Caco-2 (cell line): ENCODE measurements around the gene SMIM30. TPM values are rescaled to one million over a fixed set of nuclear protein-coding genes. Genes with fewer than 3 reads are reported as not detected.

Source experiments
- BruUV-seq: library from RNA; stranded (reverse); fragments of 400-500 nt; replicated peaks from 2 replicates; lab custom pipeline; 2021; lab: Mats Ljungman, UMichigan
- CTCF ChIA-PET: fragments of 300-600 bp; sonication (Branson Sonifier 250); formaldehyde crosslinking; loops from one replicate; lab custom pipeline; 2022; ENCODE audit warnings: antibody characterized with exemption; lab: Charles Lee
- POLR2A ChIA-PET: fragments of 300-600 bp; sonication (Branson Sonifier 250); formaldehyde crosslinking; loops from one replicate; lab custom pipeline; 2022; ENCODE audit warnings: antibody characterized with exemption; lab: Charles Lee
- DNase-seq, 2 experiments: peaks; one replicate each; pipeline versions ENCODE4 v3.0.0 to v3.0.0-alpha.2; 2020 to 2022
- H3K27me3 ChIP-seq: replicated peaks from 2 replicates; pipeline ENCODE4 v1.6.0; 2011; ENCODE audit warnings: low read length; ENCODE audit not compliant: control insufficient read depth, insufficient read depth
- H3K36me3 ChIP-seq: 2 replicates; pipeline ENCODE4 v1.5.1; 2011; ENCODE audit warnings: low read length; ENCODE audit not compliant: control insufficient read depth, insufficient read depth
- H3K4me1 ChIP-seq: fragments of 250-450 bp; sonication (Bioruptor Pico); 2 replicates; pipeline ENCODE4 v1.5.1; 2020; ENCODE audit warnings: mild to moderate bottlenecking
- H3K4me3 ChIP-seq: 2 replicates; pipeline ENCODE4 v1.5.1; 2011; ENCODE audit warnings: low read depth, mild to moderate bottlenecking, control low read depth, low read length
- H3K9me3 ChIP-seq: fragments of 250-450 bp; sonication (Bioruptor Pico); 2 replicates; pipeline ENCODE4 v1.5.1; 2020; ENCODE audit warnings: mild to moderate bottlenecking, moderate library complexity
- H3K27ac Mint-ChIP-seq: one replicate; pipeline ENCODE4 v1.8.0; 2022; ENCODE audit warnings: mixed read lengths; ENCODE audit not compliant: unreplicated experiment
- H3K27me3 Mint-ChIP-seq: one replicate; pipeline ENCODE4 v1.8.0; 2022; ENCODE audit warnings: mixed read lengths; ENCODE audit not compliant: insufficient read depth, unreplicated experiment
- H3K36me3 Mint-ChIP-seq: one replicate; pipeline ENCODE4 v1.8.0; 2022; ENCODE audit warnings: mild to moderate bottlenecking, mixed read lengths; ENCODE audit not compliant: insufficient read depth, unreplicated experiment
- H3K4me1 Mint-ChIP-seq: one replicate; pipeline ENCODE4 v1.8.0; 2022; ENCODE audit warnings: low read depth, mixed read lengths; ENCODE audit not compliant: unreplicated experiment
- H3K4me3 Mint-ChIP-seq: one replicate; pipeline ENCODE4 v1.8.0; 2022; ENCODE audit warnings: mild to moderate bottlenecking, moderate library complexity, mixed read lengths; ENCODE audit not compliant: unreplicated experiment
- H3K9me3 Mint-ChIP-seq: one replicate; pipeline ENCODE4 v1.8.0; 2022; ENCODE audit warnings: mixed read lengths; ENCODE audit not compliant: unreplicated experiment
- CTCF ChIP-seq, 2 experiments: fragments of 200-600 bp in 1 of 2; IDR thresholded peaks; 1 replicate in 1 of 2; 2 replicates in 1 of 2; pipeline versions ENCODE4 v1.5.1 to v1.8.0; 2011 to 2022; ENCODE audit warnings: antibody characterized with exemption in 1 of 2, control low read depth in 1 of 2, inconsistent platforms in 1 of 2, low read depth in 1 of 2, low read length in 1 of 2, mild to moderate bottlenecking in 1 of 2, moderate library complexity in 1 of 2; ENCODE audit not compliant: insufficient read depth in 1 of 2, severe bottlenecking in 1 of 2, unreplicated experiment in 1 of 2
- intact Hi-C: fragments of 100-400 bp; cut with micrococcal nuclease; formaldehyde crosslinking; loops from one replicate; pipeline ENCODE4 v1.10.0; 2022; ENCODE audit not compliant: unreplicated experiment
- total RNA-seq: library from RNA; stranded (reverse); gene quantifications from 2 replicates; pipeline ENCODE4 v1.2.3, GENCODE V29; 2022

Gene SMIM30
- total RNA-seq, 1 experiment from 2014 or later = 29.9 TPM

- CTCF ChIA-PET = no interaction called here
- H3K36me3 Mint-ChIP-seq = no peaks in the 10 kb centered on the region
- no TSS peak for BruUV-seq
Observed at GRCh38 chr7:113078331-113078730, 40.0 kb downstream of the SMIM30 start.

GRCh38 chr7:113076703-113077102 lies 41.7 kb downstream of the SMIM30 start:
- BruUV-seq = no TSS peak
- Mint-ChIP-seq H3K36me3 (no peaks in the 10 kb centered on the region), H3K4me3 (no peak overlapping the region), H3K27me3 (peaks cover 10% of the 10 kb centered on the region), H3K27ac (no peak overlapping the region), H3K9me3 (no peaks in the 10 kb centered on the region), H3K4me1 (no peaks in the 10 kb centered on the region)
- ChIA-PET POLR2A (no interaction called here), CTCF (no interaction called here)
- no peaks in the 10 kb centered on the region for H3K36me3 ChIP-seq
- intact Hi-C loops = no loop called here
- H3K27me3 ChIP-seq = no peaks in the 10 kb centered on the region
- DNase-seq = no peak
- no peaks in the 10 kb centered on the region for H3K9me3 ChIP-seq
- no peaks in the 10 kb centered on the region for H3K4me1 ChIP-seq
- TF ChIP-seq CTCF (IDR thresholded peaks at IDR 0.05; ENCODE audit: insufficient read depth in 1 of 2, low read depth in 1 of 2, low read length in 1 of 2, severe bottlenecking in 1 of 2, unreplicated experiment in 1 of 2) = no peak
- no peak overlapping the region for H3K4me3 ChIP-seq

More at GRCh38 chr7:113078331-113078730, 40.0 kb downstream of the SMIM30 start:
- H3K4me3 ChIP-seq = no peak overlapping the region
- no peak for TF ChIP-seq CTCF (IDR thresholded peaks at IDR 0.05; ENCODE audit: insufficient read depth in 1 of 2, low read depth in 1 of 2, low read length in 1 of 2, severe bottlenecking in 1 of 2, unreplicated experiment in 1 of 2)
- intact Hi-C loops = no loop called here
- no peak overlapping the region for H3K4me3 Mint-ChIP-seq
- H3K27ac Mint-ChIP-seq = no peak overlapping the region
- H3K4me1 ChIP-seq = no peaks in the 10 kb centered on the region
- POLR2A ChIA-PET = no interaction called here
- H3K27me3 ChIP-seq = no peaks in the 10 kb centered on the region
- H3K9me3 Mint-ChIP-seq = no peaks in the 10 kb centered on the region
- H3K36me3 ChIP-seq = no peaks in the 10 kb centered on the region
- H3K4me1 Mint-ChIP-seq = no peaks in the 10 kb centered on the region
- peaks cover 10% of the 10 kb centered on the region for H3K27me3 Mint-ChIP-seq
- H3K9me3 ChIP-seq = no peaks in the 10 kb centered on the region
- DNase-seq = no peak

- Mint-ChIP-seq H3K4me3 (no peak overlapping the region), H3K36me3 (no peaks in the 10 kb centered on the region), H3K4me1 (no peaks in the 10 kb centered on the region), H3K9me3 (no peaks in the 10 kb centered on the region), H3K27ac (no peak overlapping the region), H3K27me3 (peaks cover 8% of the 10 kb centered on the region)
- DNase-seq = no peak
- Histone ChIP-seq H3K36me3 (no peaks in the 10 kb centered on the region), H3K4me1 (no peaks in the 10 kb centered on the region), H3K4me3 (no peak overlapping the region), H3K27me3 (no peaks in the 10 kb centered on the region), H3K9me3 (no peaks in the 10 kb centered on the region)
- BruUV-seq = no TSS peak
- POLR2A ChIA-PET = no interaction called here
- CTCF ChIA-PET = no interaction called here
- TF ChIP-seq CTCF (IDR thresholded peaks at IDR 0.05; ENCODE audit: insufficient read depth in 1 of 2, low read depth in 1 of 2, low read length in 1 of 2, severe bottlenecking in 1 of 2, unreplicated experiment in 1 of 2) = no peak
- intact Hi-C loops = no loop called here
Observed at GRCh38 chr7:113071465-113071864, 46.9 kb downstream of the SMIM30 start.

Other genes with a start within 250 kb of the SMIM30 start
- not detected in 2 replicates for gene GPR85, start 31.7 kb downstream of the SMIM30 start, total RNA-seq